Measurements from ENCODE around the gene DENND1B. TPM values are rescaled to one million over a fixed set of nuclear protein-coding genes. Genes with fewer than 3 reads are reported as not detected.

Gene DENND1B
- total and polyA plus RNA-seq, 12 donors = 1.5 to 36.3 (median 23.1) TPM

GRCh38 chr1:197604302-197604701 lies 171.0 kb downstream of the DENND1B start:
- intact Hi-C loops (cut with DNase I) = no loop called here
- TF ChIP-seq, protein P1, sequence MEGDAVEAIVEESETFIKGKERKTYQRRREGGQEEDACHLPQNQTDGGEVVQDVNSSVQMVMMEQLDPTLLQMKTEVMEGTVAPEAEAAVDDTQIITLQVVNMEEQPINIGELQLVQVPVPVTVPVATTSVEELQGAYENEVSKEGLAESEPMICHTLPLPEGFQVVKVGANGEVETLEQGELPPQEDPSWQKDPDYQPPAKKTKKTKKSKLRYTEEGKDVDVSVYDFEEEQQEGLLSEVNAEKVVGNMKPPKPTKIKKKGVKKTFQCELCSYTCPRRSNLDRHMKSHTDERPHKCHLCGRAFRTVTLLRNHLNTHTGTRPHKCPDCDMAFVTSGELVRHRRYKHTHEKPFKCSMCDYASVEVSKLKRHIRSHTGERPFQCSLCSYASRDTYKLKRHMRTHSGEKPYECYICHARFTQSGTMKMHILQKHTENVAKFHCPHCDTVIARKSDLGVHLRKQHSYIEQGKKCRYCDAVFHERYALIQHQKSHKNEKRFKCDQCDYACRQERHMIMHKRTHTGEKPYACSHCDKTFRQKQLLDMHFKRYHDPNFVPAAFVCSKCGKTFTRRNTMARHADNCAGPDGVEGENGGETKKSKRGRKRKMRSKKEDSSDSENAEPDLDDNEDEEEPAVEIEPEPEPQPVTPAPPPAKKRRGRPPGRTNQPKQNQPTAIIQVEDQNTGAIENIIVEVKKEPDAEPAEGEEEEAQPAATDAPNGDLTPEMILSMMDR (IDR thresholded peaks at IDR 0.05) = no peak
- Histone ChIP-seq H3K4me1 (no peaks in the 10 kb centered on the region), H3K27me3 (no peaks in the 10 kb centered on the region), H3K9me3 (no peaks in the 10 kb centered on the region), H3K27ac (no peak overlapping the region), H3K36me3 (peaks cover 0 to 8% (median 0%) of the 10 kb centered on the region in 9 donors), H3K4me3 (no peak overlapping the region)
- ATAC-seq = no peak
- WGBS, 2 donors = 100% methylated on average over 1 of the region's 1 CpG
- no peak for DNase-seq

DNA sequence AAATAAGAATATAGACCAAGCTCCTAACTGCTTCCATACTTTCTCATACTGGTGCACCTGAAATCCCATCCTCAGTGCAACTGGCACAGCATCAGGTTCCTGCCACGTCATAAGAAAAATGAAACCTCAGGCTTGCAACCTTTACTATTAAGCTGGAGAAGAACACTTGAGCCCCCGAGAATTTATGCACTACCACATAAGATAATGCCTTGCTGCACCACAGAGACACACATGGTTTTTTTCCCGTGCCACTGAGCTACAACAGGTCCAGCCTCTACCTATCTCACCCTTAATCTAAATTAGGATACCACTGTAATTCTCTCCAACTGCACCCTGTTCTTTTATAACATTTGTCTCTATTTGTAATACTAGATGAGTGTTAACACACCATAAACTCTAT lies 174.5 kb downstream of the DENND1B start:
- TF ChIP-seq, protein P1 (IDR thresholded peaks at IDR 0.05) = no peak
- ATAC-seq (no peak), DNase-seq (no peak)
- no peaks in the 10 kb centered on the region for H3K9me3 ChIP-seq
- H3K4me3 ChIP-seq = no peak overlapping the region
- intact Hi-C loops (cut with DNase I) = no loop called here
- no peaks in the 10 kb centered on the region for H3K36me3 ChIP-seq
- no peaks in the 10 kb centered on the region for H3K27me3 ChIP-seq
- H3K4me1 ChIP-seq = no peaks in the 10 kb centered on the region
- H3K27ac ChIP-seq = no peak overlapping the region
- 91 to 92% methylated on average over 3 of the region's 3 CpGs for WGBS, 2 donors

GRCh38 chr1:197599789-197600188 lies 175.5 kb downstream of the DENND1B start:
- no peak for ATAC-seq
- peaks cover 0 to 8% (median 0%) of the 10 kb centered on the region in 9 donors for H3K36me3 ChIP-seq
- H3K4me3 ChIP-seq = no peak overlapping the region
- DNase-seq = no peak
- H3K27ac ChIP-seq = no peak overlapping the region
- TF ChIP-seq, protein P1 (IDR thresholded peaks at IDR 0.05) = no peak
- no peaks in the 10 kb centered on the region for H3K9me3 ChIP-seq
- intact Hi-C loops (cut with DNase I) = no loop called here
- no peaks in the 10 kb centered on the region for H3K27me3 ChIP-seq
- WGBS, 2 donors = 89 to 91% methylated on average over 3 of the region's 3 CpGs
- no peaks in the 10 kb centered on the region for H3K4me1 ChIP-seq

- 86 to 87% methylated on average over 1 of the region's 1 CpG for WGBS, 2 donors
- TF ChIP-seq, protein P1 (IDR thresholded peaks at IDR 0.05) = no peak
- H3K27me3 ChIP-seq = no peaks in the 10 kb centered on the region
- no peak for ATAC-seq
- no peak overlapping the region for H3K27ac ChIP-seq
- intact Hi-C loops (cut with DNase I) = no loop called here
- no peak for DNase-seq
- no peaks in the 10 kb centered on the region for H3K4me1 ChIP-seq
- peaks cover 0 to 13% (median 0%) of the 10 kb centered on the region in 9 donors for H3K36me3 ChIP-seq
- H3K9me3 ChIP-seq = no peaks in the 10 kb centered on the region
- no peak overlapping the region for H3K4me3 ChIP-seq
Measured at GRCh38 chr1:197598935-197599334, 176.3 kb downstream of the DENND1B start.

Measured in heart right ventricle (tissue), 16 donors.